NCI-H2107 (cell line): ENCODE results near the gene CDH5.

ENCODE experiments used
- DNase-seq: peaks from one replicate; lab custom pipeline; 2025; lab: John Stamatoyannopoulos, UW

CDH5 gene

DNA sequence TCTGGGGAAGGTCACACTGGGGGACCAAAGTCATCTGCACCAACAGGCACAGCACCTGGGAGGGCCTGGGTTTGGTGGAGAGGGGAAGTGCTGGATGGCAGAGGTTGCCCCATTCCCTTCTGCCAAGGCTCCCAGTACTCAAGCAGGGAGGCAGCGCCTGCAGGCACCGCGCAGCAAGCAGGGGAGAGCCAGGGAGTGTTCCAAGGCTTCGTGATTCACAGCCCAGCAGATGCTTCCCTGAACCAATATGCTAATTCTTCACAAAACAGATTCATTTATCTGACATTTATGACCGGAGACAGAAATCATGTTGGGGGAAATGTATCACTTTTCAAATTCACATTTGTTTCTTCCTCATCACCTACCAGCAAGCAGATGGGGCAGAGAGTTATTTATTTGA, 13.4 kb upstream of the CDH5 start:
- DNase-seq, result no peak

DNA sequence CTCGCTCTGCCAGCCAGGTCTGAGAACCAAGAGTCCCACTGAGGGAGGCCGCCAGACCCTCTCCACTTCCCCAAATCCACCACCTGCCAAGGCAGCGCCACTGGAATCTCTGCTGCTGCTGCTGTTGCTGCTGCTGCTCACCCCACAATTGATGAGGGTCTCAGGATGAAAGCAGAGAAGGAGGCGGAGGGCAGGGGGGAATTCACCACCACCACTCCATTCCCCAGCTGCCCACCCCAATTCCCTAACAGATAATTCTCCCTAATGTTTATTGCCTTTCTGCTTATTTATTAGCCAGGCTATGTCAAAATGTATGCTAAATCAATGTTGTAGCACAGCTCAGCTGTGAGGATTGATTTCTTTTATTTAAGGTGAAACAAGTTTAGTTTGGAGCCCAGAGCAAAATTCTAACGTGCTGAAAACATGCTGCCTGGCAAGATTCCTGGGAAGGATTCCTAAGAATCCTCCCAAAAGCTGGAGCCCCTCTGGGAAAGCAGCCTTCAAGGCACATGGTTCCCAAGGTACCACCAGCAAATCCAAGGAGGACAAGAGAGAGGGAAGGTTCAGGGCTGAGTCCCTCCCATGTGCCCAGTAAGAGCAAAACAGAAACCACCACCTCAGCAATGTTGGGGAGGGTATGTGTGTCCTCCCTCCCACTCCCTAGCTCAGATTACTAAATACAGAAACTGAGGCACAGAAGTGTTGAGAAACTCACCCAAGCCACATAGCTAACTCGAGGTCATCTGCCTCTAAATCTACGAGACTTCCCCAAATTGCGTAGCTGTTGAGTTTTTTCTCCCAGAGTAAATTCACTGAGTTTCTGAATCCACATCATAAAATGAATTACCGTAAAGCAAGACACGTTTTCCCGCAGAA, 12.2 kb upstream of the CDH5 start:
- no peak for DNase-seq

DNA sequence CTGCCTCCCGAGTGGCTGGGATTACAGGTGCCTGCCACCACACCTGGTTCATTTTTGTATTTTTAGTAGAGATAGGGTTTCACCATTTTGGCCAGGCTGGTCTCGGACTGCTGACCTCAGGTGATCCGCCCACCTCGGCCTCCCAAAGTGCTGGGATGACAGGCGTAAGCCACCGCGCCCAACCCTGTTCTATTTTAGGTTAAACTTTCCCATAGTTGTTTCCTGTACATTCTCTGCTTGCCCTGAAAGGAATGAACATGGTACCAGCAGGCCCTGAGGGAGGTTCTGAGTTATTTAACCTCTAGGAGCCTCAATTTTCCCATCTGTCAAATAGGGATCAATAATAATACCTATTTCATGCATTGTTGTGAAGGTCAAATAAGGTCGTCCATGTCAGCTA, 11.0 kb upstream of the CDH5 start:
- no peak for DNase-seq

DNA sequence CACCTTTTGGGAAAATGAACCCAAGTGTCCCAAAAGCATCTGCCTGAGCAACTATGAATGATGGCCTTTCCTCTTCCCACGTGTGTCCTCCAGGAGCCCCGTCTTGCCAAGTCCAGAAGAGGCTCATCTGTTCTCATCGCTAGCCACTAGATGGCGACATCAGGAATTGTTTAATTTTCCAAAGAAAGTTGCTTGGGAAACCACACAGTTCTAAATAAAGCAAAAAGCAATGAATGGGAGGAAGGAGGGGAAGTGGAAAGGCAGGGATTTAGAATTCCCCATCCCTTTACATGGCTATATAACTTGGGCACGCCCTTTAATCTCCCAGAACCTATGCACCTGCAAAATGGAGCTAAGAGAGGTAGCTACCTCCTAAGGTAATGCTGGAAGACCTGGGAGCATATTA, 9.0 kb upstream of the CDH5 start:
- peak; percentile 6 for DNase-seq

DNA sequence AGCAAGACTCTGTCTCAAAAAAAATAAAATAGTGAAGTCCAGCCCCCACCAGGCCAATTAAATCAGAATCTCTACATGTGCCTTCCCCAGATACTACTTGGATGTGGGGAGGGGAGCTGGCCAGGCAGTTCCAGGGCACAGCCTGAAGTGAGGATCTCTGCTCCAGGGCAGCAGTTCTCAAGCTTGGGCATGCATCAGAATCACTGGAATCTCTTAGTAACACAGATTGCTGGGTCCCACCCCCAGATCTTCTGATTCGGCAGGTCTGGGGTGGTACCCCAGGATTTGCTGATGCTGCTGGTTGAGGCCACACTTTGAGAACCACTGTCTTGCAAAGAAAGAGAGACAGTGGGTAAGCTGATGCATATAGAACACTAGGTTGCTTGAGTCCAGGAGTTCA, 8.3 kb upstream of the CDH5 start:
- DNase-seq, result no peak

DNA sequence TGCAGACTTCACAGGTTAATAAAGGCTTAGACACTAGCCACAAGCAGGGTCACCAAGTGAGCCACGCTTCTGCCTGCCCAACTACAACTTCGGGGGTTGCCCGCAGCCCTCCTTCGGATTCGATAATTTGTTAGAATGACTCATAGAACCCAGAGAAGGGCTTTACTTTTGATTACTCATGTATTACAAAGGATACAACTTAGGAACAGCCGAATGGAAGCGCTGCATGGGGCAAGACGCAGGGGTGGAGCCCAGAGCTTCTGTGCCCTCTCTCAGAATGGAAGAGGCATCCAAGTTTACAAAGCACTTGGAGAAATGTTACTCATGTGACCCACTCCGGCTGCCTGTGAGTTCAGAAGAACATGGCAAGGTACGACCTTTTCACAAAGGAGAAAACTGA, 7.5 kb upstream of the CDH5 start:
- DNase-seq, result no peak

DNA sequence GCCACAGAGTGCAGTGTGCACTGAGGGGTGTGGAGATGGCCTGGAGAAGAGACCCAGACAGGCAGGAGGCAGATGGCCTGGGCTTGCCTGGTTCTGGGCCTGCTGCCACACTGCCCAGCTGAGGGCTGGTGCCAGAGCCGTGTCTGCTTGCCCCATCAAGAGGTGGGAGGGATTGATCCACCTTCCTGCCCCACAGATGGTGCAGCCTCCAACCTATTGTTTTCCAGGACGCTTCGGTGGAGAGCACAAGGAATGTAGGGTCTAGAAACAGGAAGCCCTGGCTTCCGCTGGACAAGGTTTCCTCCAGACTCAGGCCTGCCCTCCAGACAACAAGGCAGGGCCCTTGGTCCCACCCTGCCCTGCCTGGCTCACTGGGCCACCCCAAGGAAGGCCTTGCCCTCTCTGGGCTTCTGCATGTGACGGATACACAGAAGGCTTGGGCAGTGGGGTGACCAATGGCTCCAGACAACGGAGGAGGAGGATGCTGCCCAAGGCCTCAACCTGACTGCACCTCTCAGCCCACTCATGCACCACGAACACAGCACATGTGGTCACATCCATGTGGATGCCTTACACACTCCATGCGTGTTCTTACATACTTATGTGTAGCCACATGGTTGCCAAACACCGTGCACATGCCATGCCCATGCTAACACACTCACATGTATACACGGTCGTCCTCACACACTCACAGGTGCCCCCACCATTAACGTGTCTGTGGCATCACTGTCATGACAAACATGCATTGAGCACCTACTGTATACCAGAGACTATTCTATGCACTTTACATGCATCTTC, 6.5 kb upstream of the CDH5 start:
- no peak for DNase-seq

DNA sequence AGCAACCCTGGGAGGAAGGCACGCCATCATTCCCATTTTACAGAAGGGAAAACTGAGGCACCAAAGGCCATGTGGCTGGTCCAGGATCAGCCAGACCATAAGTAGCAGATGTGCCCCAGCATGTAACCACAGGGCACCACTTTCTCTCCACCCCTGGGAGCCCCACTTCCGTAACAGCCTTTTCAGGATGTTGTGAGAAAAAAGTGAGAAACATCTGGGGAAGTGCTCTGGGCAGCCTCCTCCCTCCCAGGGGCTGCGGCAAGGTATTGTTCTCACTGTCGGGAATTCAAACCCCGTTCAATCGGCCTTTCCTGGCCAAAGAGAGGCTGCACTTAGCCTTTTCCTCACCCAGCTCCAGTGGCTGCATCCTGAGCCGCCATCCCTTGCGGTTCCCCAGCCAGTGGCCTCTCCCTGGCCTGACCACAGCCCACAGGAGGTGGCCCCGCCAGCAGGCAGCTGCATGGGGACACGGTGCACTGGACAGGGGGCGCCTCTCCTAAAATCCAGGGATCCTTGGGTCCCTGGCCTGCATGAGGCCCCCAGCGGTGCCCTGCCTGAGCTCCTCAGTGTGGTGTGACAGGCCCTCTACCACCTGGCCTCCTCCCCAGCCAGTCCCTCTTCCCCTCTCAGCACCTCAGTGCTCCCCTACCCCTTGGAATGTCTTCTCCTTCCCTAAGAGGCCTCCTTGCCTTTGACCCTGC, 5.7 kb upstream of the CDH5 start:
- DNase-seq, result no peak

DNA sequence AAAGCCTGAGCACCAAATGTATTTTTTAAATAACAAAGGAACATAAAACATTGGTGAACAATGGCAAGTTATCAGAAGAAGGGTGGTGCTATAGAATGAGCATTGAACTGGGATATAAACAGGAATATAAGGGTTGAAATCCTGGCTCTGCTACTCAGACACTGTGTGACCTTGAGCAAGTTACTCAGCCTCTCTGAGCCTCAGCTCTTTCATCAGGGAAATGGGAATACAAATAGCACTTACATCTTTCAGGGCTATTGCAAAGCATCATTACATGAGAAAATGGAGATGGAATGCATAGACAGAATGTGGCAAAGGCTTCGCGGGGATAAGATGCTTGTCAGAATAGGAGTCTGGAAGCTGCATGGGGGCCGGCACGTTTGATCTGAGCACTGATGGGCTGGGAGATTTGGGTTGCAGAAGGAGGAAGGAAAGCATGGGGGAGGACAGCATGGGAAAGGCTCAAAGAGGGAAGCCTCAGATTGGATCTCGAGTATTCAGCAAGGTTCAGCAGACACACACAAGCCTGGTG, 4.8 kb upstream of the CDH5 start:
- DNase-seq, result no peak

DNA sequence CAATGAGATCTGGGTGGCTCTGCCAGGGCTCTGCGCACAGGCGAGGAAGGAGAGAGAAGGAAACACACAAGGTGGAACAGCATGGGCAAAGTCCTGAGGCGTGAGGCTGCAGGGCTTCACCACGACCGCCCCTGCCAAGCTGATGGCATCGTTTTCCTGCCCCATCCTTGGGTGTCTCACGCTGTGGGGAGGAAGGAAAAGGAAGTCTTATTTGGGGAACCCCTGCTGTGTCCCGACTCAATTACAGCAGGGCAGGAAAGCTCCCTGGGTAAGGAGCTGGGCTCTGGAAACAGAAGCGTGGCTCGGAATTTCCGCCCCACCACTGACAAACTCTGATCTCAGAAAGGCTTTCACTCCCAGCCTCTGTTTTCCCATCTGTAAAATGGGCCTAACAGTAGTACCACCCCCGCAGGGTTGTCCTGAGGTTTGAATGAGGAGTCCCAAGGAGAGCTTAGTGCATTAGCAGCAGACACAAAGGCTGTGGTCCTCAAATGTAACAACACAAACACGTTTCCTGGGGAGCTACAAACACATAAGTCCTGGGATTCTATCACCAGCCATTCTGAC, 3.2 kb upstream of the CDH5 start:
- DNase-seq, result no peak

DNA sequence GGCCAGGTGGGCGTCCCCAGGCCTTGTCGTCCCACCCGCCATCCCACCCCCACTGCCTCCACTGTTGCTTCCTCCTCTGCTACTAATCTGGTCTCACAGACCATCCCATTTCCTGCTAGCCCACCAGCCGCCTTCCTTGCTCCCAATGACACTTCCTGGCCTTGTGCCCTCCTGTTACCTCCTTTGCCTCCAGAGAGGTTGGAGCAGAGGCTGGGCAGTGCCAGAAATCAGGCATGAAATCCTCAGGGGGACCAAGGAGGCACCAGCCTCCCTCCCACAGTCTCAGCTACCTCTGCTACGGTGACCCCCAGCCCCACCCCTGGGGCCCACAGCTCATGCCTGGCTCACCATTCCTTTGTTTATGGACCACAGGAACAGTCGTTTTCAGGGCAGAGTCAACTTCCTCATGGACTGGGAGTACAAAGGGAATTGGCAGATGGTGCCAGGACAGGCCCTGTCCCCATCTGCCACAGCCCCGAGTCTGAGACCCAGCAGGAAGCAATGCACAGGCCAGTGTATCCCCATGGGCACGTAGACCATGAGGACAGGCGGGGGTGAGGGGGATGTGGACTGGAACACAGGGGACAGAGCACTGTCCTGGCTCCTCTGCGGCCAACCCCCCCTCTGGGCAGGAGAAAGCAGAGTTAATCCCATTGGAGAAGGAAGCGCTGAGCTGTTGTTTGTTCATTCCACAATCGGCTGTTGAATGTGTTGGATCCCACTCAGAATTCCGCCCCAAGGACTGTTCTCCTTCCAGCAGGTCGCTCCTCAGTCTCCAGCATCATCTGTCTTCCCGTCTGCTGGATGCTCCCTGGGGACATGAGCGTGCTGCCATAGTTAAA, 2.2 kb upstream of the CDH5 start:
- DNase-seq, result no peak

DNA sequence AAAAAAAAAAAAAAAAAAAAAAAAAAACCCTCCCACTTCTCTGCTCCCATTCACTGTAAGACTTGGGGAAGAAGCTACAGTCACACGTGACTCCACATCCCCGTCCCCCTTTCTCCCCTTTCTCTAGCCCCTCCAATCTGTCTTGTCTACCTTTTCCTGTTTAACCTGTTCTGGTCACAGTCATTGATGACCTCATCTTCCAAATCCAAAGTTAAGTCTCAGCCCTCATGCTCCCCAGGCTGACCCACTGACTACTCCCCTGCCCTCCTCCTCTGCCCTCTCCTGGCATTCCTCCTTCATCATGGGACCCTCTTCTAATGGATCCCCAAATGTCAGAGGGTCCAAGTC, 1.6 kb upstream of the CDH5 start:
- DNase-seq, result no peak

DNA sequence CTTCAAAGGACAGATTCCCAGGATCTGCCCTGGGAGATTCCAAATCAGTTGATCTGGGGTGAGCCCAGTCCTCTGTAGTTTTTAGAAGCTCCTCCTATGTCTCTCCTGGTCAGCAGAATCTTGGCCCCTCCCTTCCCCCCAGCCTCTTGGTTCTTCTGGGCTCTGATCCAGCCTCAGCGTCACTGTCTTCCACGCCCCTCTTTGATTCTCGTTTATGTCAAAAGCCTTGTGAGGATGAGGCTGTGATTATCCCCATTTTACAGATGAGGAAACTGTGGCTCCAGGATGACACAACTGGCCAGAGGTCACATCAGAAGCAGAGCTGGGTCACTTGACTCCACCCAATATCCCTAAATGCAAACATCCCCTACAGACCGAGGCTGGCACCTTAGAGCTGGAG, 840 bp upstream of the CDH5 start:
- DNase-seq, result no peak

DNA sequence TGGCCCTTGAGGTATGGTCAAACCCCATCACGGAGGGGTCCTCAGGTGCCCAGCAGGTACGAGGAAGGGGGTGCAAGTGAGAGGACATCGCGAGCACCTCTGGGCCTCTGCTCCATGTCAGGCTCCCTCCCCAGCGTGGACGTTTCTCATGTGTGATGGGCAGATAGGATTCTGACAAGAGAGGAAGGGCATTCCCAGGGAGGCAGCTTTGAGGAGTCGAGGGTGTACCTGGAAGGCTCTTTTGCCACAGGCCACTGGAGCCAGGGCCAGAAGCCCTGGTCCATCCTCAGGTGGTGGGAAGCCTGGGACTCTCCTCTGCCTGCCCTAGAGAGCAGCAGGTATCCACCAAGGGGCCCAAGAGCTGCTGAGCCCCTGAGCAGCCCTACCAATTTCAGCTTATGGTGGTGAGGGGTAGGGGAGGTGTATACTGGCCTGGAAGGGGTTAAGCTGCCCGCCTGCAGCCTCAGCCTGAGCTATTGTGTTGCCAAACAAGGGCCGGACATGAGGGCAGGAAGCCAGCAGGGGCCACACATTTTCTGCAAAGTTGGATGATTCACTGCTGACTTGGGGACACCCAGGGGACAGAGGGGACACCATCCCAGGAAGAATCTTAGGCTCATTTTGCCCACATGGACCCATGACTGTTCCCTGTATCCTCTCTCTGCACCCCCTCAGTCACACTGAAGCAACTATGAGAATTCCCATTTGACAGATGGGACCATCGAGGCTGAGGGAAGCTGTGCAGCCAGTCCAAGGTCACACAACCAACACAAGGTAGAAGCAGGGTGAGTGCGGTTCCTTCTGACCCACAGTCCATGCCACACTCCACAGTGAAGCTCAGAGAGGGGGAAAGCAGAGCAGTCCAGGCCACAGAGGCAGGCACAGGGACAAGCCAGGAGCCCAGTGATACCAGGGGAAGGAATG, 1.7 kb downstream of the CDH5 start:
- DNase-seq, result no peak

DNA sequence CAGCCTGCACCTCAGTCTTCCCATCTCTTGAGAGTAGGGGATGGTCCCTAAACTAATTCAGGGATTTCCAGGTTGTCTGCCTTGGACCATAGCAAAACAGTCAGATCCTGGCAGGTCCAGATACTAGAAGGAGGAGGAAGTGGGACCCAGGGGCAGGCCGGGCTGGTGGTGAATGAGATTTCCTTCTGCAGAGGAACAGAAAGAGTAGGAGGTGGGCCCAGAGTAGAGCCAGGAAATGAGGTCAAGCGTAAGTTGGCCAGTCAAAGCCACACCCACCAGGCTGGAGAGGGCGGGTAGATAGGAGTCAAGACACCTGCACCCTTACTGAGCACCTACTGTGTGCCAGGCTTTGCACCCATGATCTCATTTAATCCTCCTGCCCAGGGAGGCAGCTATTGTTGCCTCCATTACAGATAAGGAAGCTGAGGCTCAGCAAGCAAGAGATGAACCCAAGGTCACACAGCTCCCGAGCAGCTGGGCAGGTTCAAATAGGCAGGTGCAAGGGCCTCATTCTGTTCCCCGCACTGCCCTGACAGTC, 2.6 kb downstream of the CDH5 start:
- DNase-seq, result no peak

DNA sequence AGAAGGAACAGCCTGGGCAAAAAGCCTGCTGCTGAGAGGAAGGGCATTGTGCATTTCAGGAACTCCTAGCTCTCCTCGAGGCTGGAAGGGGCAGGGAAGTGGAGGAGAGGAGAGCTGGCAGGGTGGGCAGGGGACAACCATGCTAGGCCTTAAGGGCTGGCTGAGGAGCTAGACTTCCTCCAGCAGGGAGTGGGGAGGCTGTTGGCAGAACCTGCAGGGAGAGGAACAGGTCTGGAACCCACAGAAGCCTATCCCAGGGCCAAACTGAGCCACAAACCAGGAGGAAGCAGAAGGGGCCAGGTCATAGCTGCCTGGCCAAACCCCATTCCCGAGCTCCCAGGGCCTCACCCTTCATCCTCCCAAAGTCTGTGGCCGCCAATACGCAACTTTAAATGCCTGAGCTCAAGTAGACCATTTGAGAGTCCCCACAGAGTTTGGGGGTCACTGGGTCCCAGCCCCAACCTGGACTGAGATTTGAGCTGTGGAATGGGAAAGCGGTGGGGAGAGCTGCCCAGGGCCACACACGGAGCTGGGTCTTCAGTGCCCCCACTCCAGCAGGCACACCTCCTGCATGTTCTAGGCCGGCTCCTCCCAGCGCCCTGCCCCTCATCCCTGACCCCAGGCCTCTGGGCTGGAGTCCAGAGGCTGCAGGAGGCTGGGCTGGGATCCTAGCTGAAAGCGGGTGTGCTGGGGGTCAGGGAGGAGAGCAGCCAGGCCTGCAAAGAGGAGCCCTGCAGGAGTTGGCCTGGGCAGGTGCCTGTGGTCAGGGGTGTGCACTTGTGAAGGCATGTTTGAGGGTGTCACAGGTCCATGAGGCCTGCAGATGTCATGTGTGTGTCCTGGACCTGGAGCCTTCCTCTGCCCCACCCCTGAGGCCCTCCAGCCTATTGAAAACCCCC, 4.5 kb downstream of the CDH5 start:
- DNase-seq, result no peak

DNA sequence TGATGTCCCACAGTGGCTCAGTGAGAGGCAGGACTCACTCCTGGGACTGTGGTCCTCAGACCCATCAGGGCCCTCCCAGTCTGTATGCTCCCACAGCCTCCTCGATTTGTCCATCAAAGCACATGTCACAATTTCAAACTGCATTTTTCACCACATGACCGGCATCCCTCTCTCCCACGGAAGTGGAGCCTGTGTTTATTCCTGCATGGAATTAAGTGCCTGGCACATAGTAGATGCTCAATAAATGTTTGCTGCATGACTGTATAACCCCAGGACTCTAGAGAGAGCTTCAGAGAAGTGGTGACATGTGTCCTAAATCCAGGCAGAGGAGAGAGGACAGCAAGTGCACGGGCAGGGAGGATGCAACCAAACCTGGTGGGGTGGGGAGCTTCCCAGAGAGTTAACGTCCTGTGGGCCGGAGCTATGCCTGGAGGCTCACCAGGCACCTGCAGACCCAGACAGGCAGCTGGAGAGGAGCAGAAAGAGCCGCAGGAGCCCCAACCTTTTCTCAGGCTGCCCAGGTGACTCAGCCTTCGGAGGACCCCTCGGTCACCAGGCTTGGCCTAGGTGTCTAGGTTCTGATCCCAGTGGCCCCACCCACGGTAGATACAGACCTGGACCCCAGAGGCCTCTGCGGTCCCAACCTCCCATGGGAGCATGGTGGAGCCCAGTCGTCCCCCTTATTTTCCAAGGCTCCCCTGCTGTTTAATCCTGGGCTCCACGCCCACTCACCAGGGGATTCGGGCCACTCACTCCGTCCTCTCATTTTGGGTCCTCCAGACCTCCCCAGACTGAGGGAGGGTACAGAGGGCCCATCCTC, 5.8 kb downstream of the CDH5 start:
- DNase-seq, result no peak

DNA sequence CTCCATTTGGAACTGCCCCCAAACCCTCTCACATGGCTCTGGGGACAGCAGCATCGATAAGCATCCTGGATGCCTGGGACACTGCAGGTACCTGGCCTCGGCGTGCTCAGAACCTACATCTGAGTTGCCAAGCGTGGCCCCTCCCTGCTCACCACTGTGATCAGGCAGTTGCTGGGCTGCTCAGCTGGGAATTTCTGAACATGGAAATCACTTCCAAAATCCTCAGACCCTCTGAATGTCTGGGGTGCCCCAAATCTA, 6.3 kb downstream of the CDH5 start:
- DNase-seq, result no peak
